Omental fat pad (tissue), 4 donors: ENCODE results near the gene GALK2. TPM values are rescaled to one million over a fixed set of nuclear protein-coding genes. Genes with fewer than 3 reads are reported as not detected.

Experiments
- ATAC-seq: fragments of 150-250 bp; one replicate; pipeline ENCODE4 v1.9.1; 2016; ENCODE audit warnings: mild to moderate bottlenecking, moderate library complexity; ENCODE audit not compliant: low FRiP score
- DNase-seq: peaks from one replicate; pipeline ENCODE4 v3.0.0-alpha.2; 2019; ENCODE audit warnings: low spot score
- CTCF ChIP-seq, 3 donors: fragments of 450-650 bp; IDR thresholded peaks; one replicate each; pipeline ENCODE4 v1.5.1; 2016 to 2017; ENCODE audit warnings: antibody characterized with exemption in 3 of 3, mild to moderate bottlenecking in 3 of 3, moderate library complexity in 2 of 3
- total RNA-seq, 4 donors: library from RNA; depleted of rRNA; stranded (reverse); fragments of >200 nt; gene quantifications; one replicate each; pipeline ENCODE4 v1.1.0, GENCODE V29; 2016

GALK2 gene
- total RNA-seq, 4 donors from 2014 or later = 18.6 to 35.5 (median 32.5) TPM

GRCh38 chr15:49215768-49216739, 46.0 kb downstream of the GALK2 start:
- ATAC-seq (no peak), DNase-seq (no peak)
- TF ChIP-seq CTCF (IDR thresholded peaks at IDR 0.05) = no peak

GRCh38 chr15:49223536-49224274, 53.7 kb downstream of the GALK2 start:
- no peak for ATAC-seq
- no peak for DNase-seq
- no peak for TF ChIP-seq CTCF (IDR thresholded peaks at IDR 0.05)

- TF ChIP-seq CTCF (IDR thresholded peaks at IDR 0.05) = no peak
- no peak for DNase-seq
- ATAC-seq = no peak
Observed at GRCh38 chr15:49225572-49226281, 55.7 kb downstream of the GALK2 start.

GRCh38 chr15:49227602-49228001, 57.6 kb downstream of the GALK2 start:
- no peak for ATAC-seq
- DNase-seq = no peak
- TF ChIP-seq CTCF (IDR thresholded peaks at IDR 0.05) = no peak

- DNase-seq (no peak), ATAC-seq (no peak)
- no peak for TF ChIP-seq CTCF (IDR thresholded peaks at IDR 0.05)
Observed at GRCh38 chr15:49229922-49230321, 59.9 kb downstream of the GALK2 start.

GRCh38 chr15:49232236-49232806, 62.3 kb downstream of the GALK2 start:
- ATAC-seq (no peak), DNase-seq (no peak)
- TF ChIP-seq CTCF (IDR thresholded peaks at IDR 0.05) = no peak
